Measurements from ENCODE around the gene CT45A3.
"Not testable (repeated sequence)": the region's sequence is repeated elsewhere in the genome, so short reads cannot be mapped to it uniquely, and the experiment has no call there.

CT45A3 gene

GRCh38 chrX:135768091-135768490, at the start of gene CT45A3:
Gene CT45A3, minus strand, starts transcription at chrX:135768191. Its CDS starts 3,747 bp downstream, at chrX:135764444.
- DNase-seq (ENCODE audit: low spot score), result not testable (repeated sequence)

- not testable (repeated sequence) for DNase-seq (ENCODE audit: low spot score)
These were observed 34.7 kb upstream of the CT45A3 start, which contains the start of gene CT45A6 for GRCh38 chrX:135802687-135803086. Gene CT45A6, minus strand, starts transcription at chrX:135802787. Its CDS starts 3,794 bp downstream, at chrX:135798993.

- not testable (repeated sequence) for DNase-seq (ENCODE audit: low spot score)
These were observed 17.4 kb upstream of the CT45A3 start, which contains the start of gene CT45A5 for GRCh38 chrX:135785403-135785802. Gene CT45A5, minus strand, starts transcription at chrX:135785503. Its CDS starts 3,774 bp downstream, at chrX:135781729.

- DNase-seq (ENCODE audit: low spot score), result not testable (repeated sequence)
These were observed 23.3 kb downstream of the CT45A3 start for GRCh38 chrX:135744739-135745138.

GRCh38 chrX:135741192-135741715, 26.7 kb downstream of the CT45A3 start:
- DNase-seq (ENCODE audit: low spot score), result no peak

- DNase-seq (ENCODE audit: low spot score), result peak; percentile 9
These were observed 27.3 kb downstream of the CT45A3 start for GRCh38 chrX:135740681-135741149.

GRCh38 chrX:135737366-135738071, 30.5 kb downstream of the CT45A3 start:
- no peak for DNase-seq (ENCODE audit: low spot score)

- DNase-seq (ENCODE audit: low spot score), result not testable (repeated sequence)
These were observed 33.3 kb downstream of the CT45A3 start for GRCh38 chrX:135734666-135735065.

- no peak for DNase-seq (ENCODE audit: low spot score)
These were observed 54.2 kb downstream of the CT45A3 start for GRCh38 chrX:135713795-135714194.

GRCh38 chrX:135713183-135713689, 54.8 kb downstream of the CT45A3 start, which contains the start of gene CT45A1:
Gene CT45A1, plus strand, starts transcription at chrX:135713639. Its CDS starts 5,302 bp downstream, at chrX:135718941.
- not testable (repeated sequence) for DNase-seq (ENCODE audit: low spot score)

Measured in CD4-positive, alpha-beta T cell treated with Interleukin-6 at 100 ng/mL for 8 hours (primary cell).